Skeletal muscle tissue (tissue), 4 donors: ENCODE data around the gene SLC22A2. TPM values are rescaled to one million over a fixed set of nuclear protein-coding genes. Genes with fewer than 3 reads are reported as not detected.

Source experiments
- H3K27ac ChIP-seq: one replicate; pipeline ENCODE4 v1.7.0; 2013; ENCODE audit warnings: mild to moderate bottlenecking, low read depth, low read length, inconsistent platforms
- H3K27me3 ChIP-seq, 3 donors: one replicate each; pipeline ENCODE4 v1.7.0; 2013; ENCODE audit warnings: low read length in 3 of 3; ENCODE audit not compliant: control insufficient read depth in 3 of 3, insufficient read depth in 3 of 3
- H3K36me3 ChIP-seq, 3 donors: one replicate each; pipeline ENCODE4 v1.7.0; 2013; ENCODE audit warnings: low read length in 3 of 3; ENCODE audit not compliant: control insufficient read depth in 3 of 3, insufficient read depth in 3 of 3
- H3K4me1 ChIP-seq, 3 donors: one replicate each; pipeline ENCODE4 v1.7.0; 2013; ENCODE audit warnings: low read length in 3 of 3, mild to moderate bottlenecking in 3 of 3; ENCODE audit not compliant: control insufficient read depth in 3 of 3, insufficient read depth in 3 of 3
- H3K4me3 ChIP-seq, 3 donors: one replicate each; pipeline ENCODE4 v1.7.0; 2013; ENCODE audit warnings: low read length in 3 of 3
- H3K9ac ChIP-seq, 3 donors: one replicate each; pipeline ENCODE4 v1.7.0; 2013; ENCODE audit warnings: low read length in 3 of 3, mild to moderate bottlenecking in 3 of 3, moderate library complexity in 2 of 3, low read depth in 1 of 3
- H3K9me3 ChIP-seq, 3 donors: one replicate each; pipeline ENCODE4 v1.7.0; 2013; ENCODE audit warnings: low read length in 3 of 3; ENCODE audit not compliant: control insufficient read depth in 3 of 3
- total RNA-seq: library from RNA; depleted of rRNA; stranded (reverse); fragments of >200 nt; gene quantifications from one replicate; pipeline ENCODE4 v1.2.3, GENCODE V29; 2014
- donor health status: Osteomylitis.

The SLC22A2 gene
- total RNA-seq, 1 donor from 2014 or later: not detected

DNA sequence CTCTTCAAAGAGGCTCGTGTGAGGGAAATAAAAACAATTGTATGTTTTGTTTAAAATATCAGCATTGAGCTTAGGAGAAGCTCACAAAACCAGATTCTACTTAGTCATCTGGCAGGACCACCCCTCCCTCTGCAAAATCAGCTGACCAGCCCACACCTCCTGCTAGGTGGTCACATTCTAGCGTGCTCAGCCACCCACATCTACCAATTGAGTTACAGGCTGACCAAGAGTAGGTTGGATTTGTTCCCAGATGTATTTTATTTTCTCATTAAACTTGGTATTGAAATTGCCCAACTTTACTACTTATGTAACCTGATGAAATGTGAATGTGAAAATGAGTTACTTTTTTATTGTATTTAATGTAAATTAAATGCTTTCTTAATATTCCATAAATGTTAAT is 56.2 kb downstream of the SLC22A2 start:
- no peaks in the 10 kb centered on the region for H3K4me1 ChIP-seq
- no peak overlapping the region for H3K4me3 ChIP-seq
- no peaks in the 10 kb centered on the region for H3K9me3 ChIP-seq
- H3K27me3 ChIP-seq: no peaks in the 10 kb centered on the region
- H3K36me3 ChIP-seq: no peaks in the 10 kb centered on the region
- H3K9ac ChIP-seq: no peak overlapping the region
- no peak overlapping the region for H3K27ac ChIP-seq

DNA sequence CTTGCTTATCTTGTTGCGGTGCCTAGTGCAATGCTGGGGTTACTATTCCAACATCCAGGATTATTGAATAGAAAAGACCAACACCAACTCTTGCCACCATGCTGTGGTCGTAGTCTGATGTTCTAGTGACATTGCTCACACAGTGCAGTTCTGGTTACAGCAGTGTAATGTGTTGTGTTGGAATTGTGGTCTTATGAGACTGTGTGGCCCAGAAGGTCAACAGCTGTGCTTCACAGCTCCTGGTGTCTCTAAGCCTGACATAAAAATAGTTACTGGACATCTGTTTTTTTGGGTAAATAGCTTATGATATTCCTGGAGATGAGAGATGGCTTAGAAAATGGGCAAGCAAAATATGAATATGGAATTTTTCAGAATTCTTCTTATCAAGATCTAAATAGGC is 57.6 kb downstream of the SLC22A2 start:
- Histone ChIP-seq H3K27ac (no peak overlapping the region), H3K4me3 (no peak overlapping the region)

DNA sequence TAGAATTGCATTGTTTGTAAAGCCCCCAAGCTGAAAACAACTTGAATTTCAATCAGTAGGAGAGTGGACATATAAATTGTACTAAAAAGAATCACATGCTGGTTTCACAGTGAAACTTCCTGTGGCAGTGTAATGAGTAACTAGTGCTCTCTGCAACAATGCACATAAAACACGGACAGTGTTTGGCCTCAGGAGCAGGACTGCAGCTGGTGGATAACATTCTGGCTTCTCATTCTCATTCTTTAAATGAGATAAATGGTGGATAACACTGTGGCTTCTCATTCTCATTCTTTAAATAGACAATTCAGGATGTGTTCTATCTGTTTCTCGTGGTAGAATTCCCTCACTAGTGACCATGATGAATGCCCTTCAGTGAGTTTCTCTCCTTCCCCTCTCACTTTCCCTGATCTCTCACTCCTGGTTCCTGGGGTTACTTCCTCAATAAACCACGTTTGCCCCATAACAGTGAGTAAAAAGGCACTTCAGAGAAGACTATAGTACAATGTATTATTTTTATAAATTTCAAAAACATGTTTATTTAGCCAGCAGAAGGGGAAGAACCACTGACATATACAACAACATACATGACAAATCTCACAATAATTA is 59.9 kb downstream of the SLC22A2 start:
- no peaks in the 10 kb centered on the region for H3K36me3 ChIP-seq
- H3K9me3 ChIP-seq: no peaks in the 10 kb centered on the region
- H3K4me3 ChIP-seq: no peak overlapping the region
- H3K4me1 ChIP-seq: no peaks in the 10 kb centered on the region
- no peaks in the 10 kb centered on the region for H3K27me3 ChIP-seq
- no peak overlapping the region for H3K9ac ChIP-seq
- H3K27ac ChIP-seq: no peak overlapping the region

More for the DNA sequence above, 57.6 kb downstream of the SLC22A2 start:
- Histone ChIP-seq H3K9me3 (no peaks in the 10 kb centered on the region), H3K27me3 (no peaks in the 10 kb centered on the region), H3K4me1 (no peaks in the 10 kb centered on the region), H3K36me3 (no peaks in the 10 kb centered on the region), H3K9ac (no peak overlapping the region)

DNA sequence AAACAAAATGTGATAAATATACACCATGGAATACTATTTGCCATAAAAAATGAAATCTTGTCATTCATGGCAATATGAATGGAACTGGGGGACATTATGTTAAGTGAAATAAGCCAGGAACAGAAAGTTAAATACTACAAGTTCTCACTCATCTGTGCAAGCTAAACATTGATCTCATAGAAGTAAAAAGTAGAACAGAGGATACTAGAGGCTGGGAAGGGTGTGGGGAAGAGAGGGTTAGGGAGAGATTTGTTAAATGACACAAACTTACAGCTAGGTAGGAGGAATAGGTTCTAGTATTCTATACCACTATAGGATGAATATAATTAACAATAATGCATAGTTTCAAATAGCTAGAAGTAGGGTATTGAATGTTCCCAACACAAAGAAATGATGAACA is 61.0 kb downstream of the SLC22A2 start:
- no peaks in the 10 kb centered on the region for H3K36me3 ChIP-seq
- H3K27me3 ChIP-seq: no peaks in the 10 kb centered on the region
- H3K27ac ChIP-seq: no peak overlapping the region
- no peak overlapping the region for H3K9ac ChIP-seq
- no peaks in the 10 kb centered on the region for H3K4me1 ChIP-seq
- no peak overlapping the region for H3K4me3 ChIP-seq
- H3K9me3 ChIP-seq: peaks cover 0 to 8% (median 0%) of the 10 kb centered on the region in 3 donors

DNA sequence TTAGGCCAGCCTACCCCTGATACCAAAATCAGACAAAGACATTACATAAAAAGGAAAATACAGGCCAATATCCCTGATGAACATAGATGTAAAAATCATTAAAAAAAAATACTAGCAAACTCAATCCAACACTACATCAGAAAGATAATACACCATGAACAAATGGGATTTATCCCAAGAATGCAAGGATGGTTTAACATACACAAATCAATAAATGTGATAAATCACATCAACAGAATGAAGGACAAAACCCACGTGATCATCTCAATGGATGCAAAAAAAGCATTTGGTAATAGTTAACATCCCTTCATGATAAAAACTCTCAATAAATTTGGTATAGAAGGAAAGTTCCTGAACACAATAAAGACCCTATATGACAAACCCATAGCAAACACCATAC is 63.8 kb downstream of the SLC22A2 start:
- no peak overlapping the region for H3K27ac ChIP-seq
- H3K4me3 ChIP-seq: no peak overlapping the region
- peaks cover 0 to 8% (median 3%) of the 10 kb centered on the region in 3 donors for H3K9me3 ChIP-seq
- no peaks in the 10 kb centered on the region for H3K36me3 ChIP-seq
- H3K9ac ChIP-seq: no peak overlapping the region
- no peaks in the 10 kb centered on the region for H3K4me1 ChIP-seq
- H3K27me3 ChIP-seq: no peaks in the 10 kb centered on the region

DNA sequence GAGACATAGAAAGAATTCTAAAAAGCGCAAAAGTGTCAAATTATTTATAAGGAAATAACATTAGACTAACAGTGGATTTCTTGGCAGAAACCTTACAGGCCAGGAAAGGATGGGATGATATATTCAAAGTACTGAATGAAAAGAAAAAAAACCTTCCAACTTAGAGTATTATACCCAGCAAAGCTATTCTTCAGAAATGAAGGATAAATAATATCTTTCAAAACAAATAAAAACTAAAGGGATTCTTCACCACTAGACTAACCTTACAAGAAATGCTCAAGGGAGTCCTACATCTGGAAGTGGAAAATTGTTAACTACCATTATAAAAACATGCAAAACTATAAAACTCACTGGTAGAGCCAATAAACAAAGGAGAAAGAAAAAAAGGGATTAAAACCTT is 65.8 kb downstream of the SLC22A2 start:
- Histone ChIP-seq H3K27ac (no peak overlapping the region), H3K9me3 (peaks cover 0 to 8% (median 3%) of the 10 kb centered on the region in 3 donors), H3K27me3 (no peaks in the 10 kb centered on the region), H3K4me3 (no peak overlapping the region), H3K36me3 (no peaks in the 10 kb centered on the region), H3K9ac (no peak overlapping the region), H3K4me1 (no peaks in the 10 kb centered on the region)

DNA sequence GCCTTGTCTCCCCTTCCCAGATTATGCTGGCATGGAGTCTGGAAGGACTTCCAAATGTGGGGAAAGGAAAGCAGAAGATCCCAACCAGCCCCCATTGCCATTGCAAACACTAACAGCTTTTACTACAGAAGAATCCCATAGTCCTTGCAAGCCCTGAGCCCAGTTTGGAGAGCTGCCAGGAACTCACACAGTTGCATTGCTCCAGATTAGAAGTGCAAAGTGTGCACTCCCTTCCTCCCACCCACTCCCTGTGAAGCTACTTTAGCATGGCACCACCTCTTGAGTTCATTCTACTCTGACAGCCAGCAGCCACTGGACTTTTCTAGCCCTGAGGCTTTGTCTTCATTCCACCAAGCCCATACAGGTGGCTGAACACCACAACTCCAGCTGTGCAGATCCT is 67.6 kb downstream of the SLC22A2 start:
- no peaks in the 10 kb centered on the region for H3K4me1 ChIP-seq
- no peaks in the 10 kb centered on the region for H3K36me3 ChIP-seq
- H3K27me3 ChIP-seq: no peaks in the 10 kb centered on the region
- peaks cover 0 to 8% (median 3%) of the 10 kb centered on the region in 3 donors for H3K9me3 ChIP-seq
- H3K27ac ChIP-seq: no peak overlapping the region
- H3K9ac ChIP-seq: no peak overlapping the region
- no peak overlapping the region for H3K4me3 ChIP-seq

DNA sequence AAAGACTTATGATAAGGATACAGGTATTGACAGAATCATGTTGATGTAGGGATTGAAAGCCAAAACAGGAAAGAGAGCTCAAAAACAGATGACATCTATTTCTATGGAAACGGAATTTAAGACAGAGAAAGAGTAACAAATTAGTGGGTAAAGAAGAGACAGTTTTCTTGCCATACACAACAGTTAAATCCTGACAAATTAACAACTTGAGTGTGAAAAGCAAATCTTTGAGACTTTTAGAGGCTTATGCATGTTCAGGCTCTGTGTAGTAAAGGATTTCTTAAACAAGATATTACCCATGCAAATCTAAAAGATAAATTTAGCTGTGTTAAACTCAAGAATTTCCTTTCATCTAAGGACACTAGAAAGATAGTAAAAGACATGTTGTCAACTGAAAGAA is 68.5 kb downstream of the SLC22A2 start:
- Histone ChIP-seq H3K27me3 (no peaks in the 10 kb centered on the region), H3K9ac (no peak overlapping the region), H3K9me3 (peaks cover 0 to 8% (median 3%) of the 10 kb centered on the region in 3 donors), H3K36me3 (no peaks in the 10 kb centered on the region), H3K4me1 (no peaks in the 10 kb centered on the region), H3K4me3 (no peak overlapping the region), H3K27ac (no peak overlapping the region)

DNA sequence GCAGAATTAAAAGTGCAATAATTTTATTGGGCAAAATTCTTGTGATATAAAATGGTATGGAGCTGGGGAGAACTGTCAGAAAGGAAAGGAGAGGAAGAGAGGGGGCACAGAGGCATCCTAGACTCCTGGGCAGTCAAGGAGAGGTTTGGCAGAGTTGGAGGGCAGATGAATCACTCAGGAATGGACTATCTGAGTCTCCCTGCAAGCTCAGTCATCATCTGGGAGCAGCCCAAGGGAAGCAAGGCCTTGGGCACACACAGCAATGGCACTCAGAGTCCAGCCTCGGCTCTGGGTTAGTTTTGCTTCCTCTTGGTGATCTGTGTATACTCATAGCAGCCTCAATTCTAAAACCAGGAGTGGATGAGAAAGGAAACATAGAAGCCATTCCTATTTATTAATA is 69.8 kb downstream of the SLC22A2 start:
- no peaks in the 10 kb centered on the region for H3K27me3 ChIP-seq
- H3K9me3 ChIP-seq: peaks cover 0 to 8% (median 3%) of the 10 kb centered on the region in 3 donors
- H3K9ac ChIP-seq: no peak overlapping the region
- H3K27ac ChIP-seq: no peak overlapping the region
- no peaks in the 10 kb centered on the region for H3K4me1 ChIP-seq
- no peaks in the 10 kb centered on the region for H3K36me3 ChIP-seq
- H3K4me3 ChIP-seq: no peak overlapping the region

DNA sequence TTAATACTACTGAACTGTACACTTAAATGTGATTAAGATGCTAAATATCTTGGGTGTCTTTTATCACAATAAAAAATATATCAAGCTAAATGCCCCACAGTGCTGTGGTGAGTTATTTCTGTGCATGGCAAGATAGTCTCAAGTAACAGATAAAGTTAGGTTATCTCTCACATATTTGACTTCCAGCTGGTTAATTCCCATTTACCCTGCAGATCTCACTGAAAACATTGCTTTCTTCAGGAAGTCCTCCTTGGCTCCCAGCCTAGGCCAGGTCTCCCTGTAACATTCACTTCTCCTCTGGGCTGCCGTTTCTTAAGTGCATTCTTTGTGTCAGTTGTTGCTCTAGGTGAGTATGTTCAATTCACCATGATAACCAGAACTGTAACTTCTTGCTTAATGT is 77.9 kb downstream of the SLC22A2 start:
- Histone ChIP-seq H3K36me3 (no peaks in the 10 kb centered on the region), H3K9me3 (no peaks in the 10 kb centered on the region), H3K4me1 (no peaks in the 10 kb centered on the region), H3K27me3 (no peaks in the 10 kb centered on the region), H3K4me3 (no peak overlapping the region), H3K27ac (no peak overlapping the region), H3K9ac (no peak overlapping the region)
